Cardiac muscle cell (in vitro differentiated cells and primary cell): ENCODE results near the gene PEAK3. TPM values are rescaled to one million over a fixed set of nuclear protein-coding genes. Genes with fewer than 3 reads are reported as not detected.

Experiments
- DNase-seq, 2 donors: peaks; one replicate each; pipeline versions ENCODE4 v3.0.0 to v3.0.0-alpha.2; 2010 to 2017; ENCODE audit warnings: low read depth in 1 of 2, low spot score in 1 of 2
- H3K27ac ChIP-seq: fragments of 200-600 bp; sonication (generic); 2 replicates; pipeline ENCODE4 v1.5.1; 2016
- H3K27me3 ChIP-seq: fragments of 200-600 bp; sonication (generic); 2 replicates; pipeline ENCODE4 v1.6.0; 2016; ENCODE audit warnings: control low read depth
- H3K36me3 ChIP-seq: fragments of 200-600 bp; sonication (generic); 2 replicates; pipeline ENCODE4 v1.5.1; 2016; ENCODE audit warnings: control low read depth
- H3K4me1 ChIP-seq: fragments of 200-600 bp; sonication (generic); 2 replicates; pipeline ENCODE4 v1.8.1; 2017; ENCODE audit warnings: low read depth, mild to moderate bottlenecking, mixed run types
- H3K4me3 ChIP-seq: fragments of 200-600 bp; sonication (generic); 2 replicates; pipeline ENCODE4 v1.5.1; 2016; ENCODE audit warnings: mild to moderate bottlenecking
- H3K9me3 ChIP-seq: fragments of 200-600 bp; sonication (generic); 2 replicates; pipeline ENCODE4 v1.5.1; 2017; ENCODE audit warnings: low read depth, mild to moderate bottlenecking, control low read depth
- CTCF ChIP-seq: IDR thresholded peaks from 2 replicates; pipeline ENCODE4 v1.5.1; 2012; ENCODE audit warnings: low read depth, mild to moderate bottlenecking, low read length
- polyA plus RNA-seq: library from polyadenylated mRNA; unstranded; fragments of >200 nt; fragmentation: Nextera tagmentation; extraction: Ambion mirVana; gene quantifications from 2 replicates; pipeline ENCODE4 v1.2.1, GENCODE V29; 2016
- total RNA-seq: library from RNA; depleted of rRNA; stranded (reverse); fragments of >200 nt; gene quantifications from 2 replicates; pipeline ENCODE4 v1.2.3, GENCODE V29; 2016

PEAK3 gene
- total and polyA plus RNA-seq, 2 experiments from 2014 or later, result 0.06 to 0.48 TPM

DNA sequence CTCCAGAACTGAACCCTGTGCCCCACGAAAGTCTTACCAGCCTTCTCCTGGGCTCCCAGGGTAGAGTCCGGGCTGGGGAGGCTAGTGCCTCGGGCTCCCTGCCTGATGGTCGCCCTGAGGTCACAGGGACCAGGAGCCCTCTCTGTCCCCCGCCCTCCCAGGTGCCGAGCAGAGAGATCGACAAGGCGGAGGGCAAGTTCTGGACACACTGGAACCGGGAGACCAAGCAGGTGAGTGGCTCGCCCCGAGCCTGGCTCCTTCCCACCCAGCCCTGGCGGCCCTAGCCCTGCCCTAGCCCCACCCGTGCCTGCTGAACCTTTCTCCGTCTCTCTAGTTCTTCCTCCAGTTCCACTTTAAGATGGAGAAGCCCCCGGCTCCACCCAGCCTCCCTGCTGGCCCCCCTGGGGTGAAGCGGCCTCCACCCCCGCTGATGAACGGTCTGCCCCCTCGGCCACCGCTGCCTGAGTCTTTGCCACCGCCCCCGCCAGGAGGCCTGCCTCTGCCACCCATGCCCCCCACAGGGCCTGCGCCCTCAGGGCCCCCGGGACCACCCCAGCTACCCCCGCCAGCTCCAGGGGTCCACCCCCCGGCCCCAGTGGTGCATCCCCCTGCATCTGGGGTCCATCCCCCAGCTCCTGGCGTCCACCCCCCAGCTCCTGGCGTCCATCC, 34.4 kb downstream of the PEAK3 start:
- no peak overlapping the region for H3K4me3 ChIP-seq
- no peak for TF ChIP-seq CTCF
- no peaks in the 10 kb centered on the region for H3K4me1 ChIP-seq
- peaks cover 18% of the 10 kb centered on the region for H3K27me3 ChIP-seq
- DNase-seq, result no peak
- no peaks in the 10 kb centered on the region for H3K9me3 ChIP-seq
- H3K36me3 ChIP-seq, result peaks cover 43% of the 10 kb centered on the region
- no peak overlapping the region for H3K27ac ChIP-seq

GRCh38 chr19:2246801-2247361, 35.1 kb downstream of the PEAK3 start:
- H3K4me1 ChIP-seq, result no peaks in the 10 kb centered on the region
- H3K27ac ChIP-seq, result no peak overlapping the region
- peaks cover 43% of the 10 kb centered on the region for H3K36me3 ChIP-seq
- no peaks in the 10 kb centered on the region for H3K9me3 ChIP-seq
- H3K4me3 ChIP-seq, result no peak overlapping the region
- TF ChIP-seq CTCF, result no peak
- H3K27me3 ChIP-seq, result peaks cover 11% of the 10 kb centered on the region
- DNase-seq, result peak in 1 of 2 donors; percentile 78

GRCh38 chr19:2246014-2246620, 35.9 kb downstream of the PEAK3 start:
- no peaks in the 10 kb centered on the region for H3K9me3 ChIP-seq
- H3K27me3 ChIP-seq, result peaks cover 6% of the 10 kb centered on the region
- H3K36me3 ChIP-seq, result peaks cover 43% of the 10 kb centered on the region
- H3K27ac ChIP-seq, result no peak overlapping the region
- DNase-seq, result no peak
- H3K4me1 ChIP-seq, result no peaks in the 10 kb centered on the region
- TF ChIP-seq CTCF, result no peak
- H3K4me3 ChIP-seq, result no peak overlapping the region

DNA sequence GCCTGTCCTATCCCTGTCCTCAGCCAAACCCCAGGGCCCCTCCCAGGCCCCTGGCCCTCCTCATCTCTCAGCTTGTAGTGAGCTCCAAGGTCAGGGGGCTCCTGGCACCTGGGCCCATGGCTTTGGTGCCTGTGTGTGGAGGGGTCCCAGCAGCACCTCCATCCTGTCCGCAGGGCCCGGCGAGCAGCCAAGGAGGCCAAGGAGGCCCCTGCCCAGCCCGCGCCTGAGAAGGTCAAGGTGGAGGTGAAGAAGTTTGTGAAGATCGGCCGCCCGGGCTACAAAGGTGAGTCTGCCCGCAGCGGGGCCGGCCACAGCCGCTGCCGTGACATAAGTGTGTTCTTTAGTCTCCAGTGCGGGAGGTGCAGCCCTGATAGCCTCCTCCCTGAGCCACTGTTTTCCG, 36.7 kb downstream of the PEAK3 start:
- Histone ChIP-seq H3K36me3 (peaks cover 43% of the 10 kb centered on the region), H3K27me3 (no peaks in the 10 kb centered on the region), H3K4me1 (peaks cover 2% of the 10 kb centered on the region), H3K27ac (no peak overlapping the region), H3K9me3 (no peaks in the 10 kb centered on the region), H3K4me3 (no peak overlapping the region)
- no peak for TF ChIP-seq CTCF
- DNase-seq, result no peak

GRCh38 chr19:2244486-2244885, 37.5 kb downstream of the PEAK3 start:
- no peak for TF ChIP-seq CTCF
- H3K4me1 ChIP-seq, result peaks cover 10% of the 10 kb centered on the region
- H3K9me3 ChIP-seq, result no peaks in the 10 kb centered on the region
- no peak overlapping the region for H3K27ac ChIP-seq
- H3K36me3 ChIP-seq, result peaks cover 43% of the 10 kb centered on the region
- no peak for DNase-seq
- H3K4me3 ChIP-seq, result no peak overlapping the region
- no peaks in the 10 kb centered on the region for H3K27me3 ChIP-seq
